Mucosa of descending colon (tissue), 3 donors: Measurements from ENCODE around the gene SLC12A7. TPM values are rescaled to one million over a fixed set of nuclear protein-coding genes. Genes with fewer than 3 reads are reported as not detected.

Source experiments
- ATAC-seq: fragments of 200-7000 bp; cut with Tn5 transposase; one replicate; pipeline ENCODE4 v1.9.1; 2020; ENCODE audit warnings: mild to moderate bottlenecking, moderate library complexity
- DNase-seq, 3 donors: peaks; one replicate each; pipeline ENCODE4 v3.0.0-alpha.2; 2020
- H3K36me3 ChIP-seq: fragments of 200-600 bp; one replicate; pipeline ENCODE4 v1.8.0; 2021; ENCODE audit warnings: low read depth, mild to moderate bottlenecking
- H3K4me1 ChIP-seq: fragments of 200-600 bp; one replicate; pipeline ENCODE4 v1.8.0; 2021; ENCODE audit warnings: low read depth, mild to moderate bottlenecking
- H3K4me3 ChIP-seq: fragments of 200-600 bp; one replicate; pipeline ENCODE4 v1.8.0; 2021; ENCODE audit warnings: mild to moderate bottlenecking
- H3K9me3 ChIP-seq: fragments of 200-600 bp; one replicate; pipeline ENCODE4 v1.8.0; 2021; ENCODE audit warnings: mild to moderate bottlenecking
- CTCF ChIP-seq: fragments of 200-600 bp; IDR thresholded peaks from one replicate; pipeline ENCODE4 v1.8.0; 2022; ENCODE audit warnings: antibody characterized with exemption, mild to moderate bottlenecking
- intact Hi-C, 2 donors: fragments of 100-400 bp; cut with DNase I in 1 of 2; cut with micrococcal nuclease in 1 of 2; formaldehyde crosslinking; loops; one replicate each; pipeline versions ENCODE4 v1.11.0 to v1.11.1; 2022; cut with DNase I, micrococcal nuclease
- total RNA-seq, 3 donors: library from RNA; stranded (reverse); fragmentation: NEBNext Ultra II Directional in 2 of 3; extraction: Animal tissue kit (Norgen Biotek cat#: 25700) in 2 of 3; gene quantifications; one replicate each; pipeline versions ENCODE4 v1.2.1 to v1.2.4, GENCODE V29; 2021 to 2023
- donor health status: DM: no; HTN: no; CAD: no; lungs with moderate emphysema.
- donor health status: DM: no; HTN: no; CAD: no.
- donor health status: DM: no; HTN: yes; CAD: no.

SLC12A7 gene
- total RNA-seq, 3 donors from 2014 or later = 80.5 to 97.4 (median 94.1) TPM

- intact Hi-C loops = no loop called here
- ATAC-seq = no peak
- DNase-seq = no peak
- H3K9me3 ChIP-seq = no peaks in the 10 kb centered on the region
- no peak overlapping the region for H3K4me3 ChIP-seq
- H3K36me3 ChIP-seq = no peaks in the 10 kb centered on the region
- peaks cover 17% of the 10 kb centered on the region for H3K4me1 ChIP-seq
- TF ChIP-seq CTCF = no peak
Measured at GRCh38 chr5:1135696-1136525, 24.0 kb upstream of the SLC12A7 start.

GRCh38 chr5:1134478-1134877, 22.6 kb upstream of the SLC12A7 start:
- H3K4me1 ChIP-seq = peaks cover 19% of the 10 kb centered on the region
- no peak for TF ChIP-seq CTCF
- DNase-seq = peak in 2 of 3 donors; percentile 54 to 61
- intact Hi-C loops = no loop called here
- no peak overlapping the region for H3K4me3 ChIP-seq
- H3K36me3 ChIP-seq = no peaks in the 10 kb centered on the region
- no peaks in the 10 kb centered on the region for H3K9me3 ChIP-seq
- ATAC-seq = peak; percentile 1

GRCh38 chr5:1133510-1134201, 21.8 kb upstream of the SLC12A7 start:
- Histone ChIP-seq H3K9me3 (no peaks in the 10 kb centered on the region), H3K4me3 (no peak overlapping the region), H3K36me3 (no peaks in the 10 kb centered on the region), H3K4me1 (peaks cover 27% of the 10 kb centered on the region)
- ATAC-seq (no peak), DNase-seq (no peak)
- TF ChIP-seq CTCF = no peak
- intact Hi-C loops = no loop called here

- ATAC-seq = no peak
- Histone ChIP-seq H3K4me3 (no peak overlapping the region), H3K9me3 (no peaks in the 10 kb centered on the region), H3K4me1 (peaks cover 33% of the 10 kb centered on the region), H3K36me3 (no peaks in the 10 kb centered on the region)
- no peak for DNase-seq
- no peak for TF ChIP-seq CTCF
- intact Hi-C loops = no loop called here
Measured at GRCh38 chr5:1133108-1133507, 21.2 kb upstream of the SLC12A7 start.

- intact Hi-C loops = no loop called here
Measured at GRCh38 chr5:1132570-1132969, 20.7 kb upstream of the SLC12A7 start.

More at GRCh38 chr5:1132570-1132969, 20.7 kb upstream of the SLC12A7 start:
- DNase-seq = no peak
- Histone ChIP-seq H3K9me3 (no peaks in the 10 kb centered on the region), H3K4me3 (no peak overlapping the region), H3K36me3 (no peaks in the 10 kb centered on the region), H3K4me1 (peaks cover 37% of the 10 kb centered on the region)
- no peak for ATAC-seq
- no peak for TF ChIP-seq CTCF
